Astrocyte (in vitro differentiated cells and primary cell): Measurements from ENCODE around the gene PPP1R13B. TPM values are rescaled to one million over a fixed set of nuclear protein-coding genes. Genes with fewer than 3 reads are reported as not detected.

ENCODE experiments used
- DNase-seq: peaks from one replicate; pipeline ENCODE4 v3.0.0-alpha.2; 2010; ENCODE audit warnings: low read depth
- FAIRE-seq: peaks from 2 replicates; lab custom pipeline; 2011; peaks lifted over from hg19 to GRCh38; lab: Jason Lieb, UNC
- H2AFZ ChIP-seq: 2 replicates; pipeline ENCODE4 v1.6.0; 2012; ENCODE audit warnings: low read depth, low read length, inconsistent platforms
- H3K27ac ChIP-seq: 2 replicates; pipeline ENCODE4 v1.5.1; 2011; ENCODE audit warnings: low read depth, low read length, inconsistent platforms
- H3K27me3 ChIP-seq: 2 replicates; pipeline ENCODE4 v1.6.0; 2011; ENCODE audit warnings: low read length, inconsistent platforms; ENCODE audit not compliant: insufficient read depth
- H3K36me3 ChIP-seq: 2 replicates; pipeline ENCODE4 v1.5.1; 2011; ENCODE audit warnings: low read length, inconsistent platforms; ENCODE audit not compliant: insufficient read depth
- H3K4me1 ChIP-seq: 2 replicates; pipeline ENCODE4 v1.5.1; 2011; ENCODE audit warnings: low read length, inconsistent platforms; ENCODE audit not compliant: insufficient read depth
- H3K4me2 ChIP-seq: 2 replicates; pipeline ENCODE4 v1.6.0; 2012; ENCODE audit warnings: low read length, inconsistent platforms
- H3K4me3 ChIP-seq: 2 replicates; pipeline ENCODE4 v1.5.1; 2011; ENCODE audit warnings: low read depth, mild to moderate bottlenecking, low read length, inconsistent platforms; ENCODE audit not compliant: insufficient read depth
- H3K79me2 ChIP-seq: 2 replicates; pipeline ENCODE4 v1.6.0; 2012; ENCODE audit warnings: mild to moderate bottlenecking, low read length, inconsistent platforms; ENCODE audit not compliant: insufficient read depth
- H3K9ac ChIP-seq: 2 replicates; pipeline ENCODE4 v1.6.0; 2012; ENCODE audit warnings: mild to moderate bottlenecking, low read length, inconsistent platforms
- H3K9me3 ChIP-seq: 2 replicates; pipeline ENCODE4 v1.5.1; 2012; ENCODE audit warnings: low read depth, mild to moderate bottlenecking, low read length, inconsistent platforms; ENCODE audit not compliant: insufficient read depth
- H4K20me1 ChIP-seq: 2 replicates; pipeline ENCODE4 v1.6.0; 2012; ENCODE audit warnings: low read length, inconsistent platforms; ENCODE audit not compliant: insufficient read depth
- H3K27ac Mint-ChIP-seq: one replicate; pipeline ENCODE4 v1.8.0; 2021; ENCODE audit warnings: mild to moderate bottlenecking, mixed read lengths; ENCODE audit not compliant: unreplicated experiment
- H3K27me3 Mint-ChIP-seq: one replicate; pipeline ENCODE4 v1.8.0; 2021; ENCODE audit warnings: low read depth, mixed read lengths; ENCODE audit not compliant: unreplicated experiment
- H3K36me3 Mint-ChIP-seq: one replicate; pipeline ENCODE4 v1.8.0; 2021; ENCODE audit warnings: low read depth, mixed read lengths; ENCODE audit not compliant: unreplicated experiment
- H3K4me1 Mint-ChIP-seq: one replicate; pipeline ENCODE4 v1.8.0; 2021; ENCODE audit warnings: low read depth, mixed read lengths; ENCODE audit not compliant: unreplicated experiment
- H3K4me3 Mint-ChIP-seq: one replicate; pipeline ENCODE4 v1.8.0; 2021; ENCODE audit warnings: mild to moderate bottlenecking, moderate library complexity, mixed read lengths; ENCODE audit not compliant: unreplicated experiment
- H3K9me3 Mint-ChIP-seq: one replicate; pipeline ENCODE4 v1.8.0; 2021; ENCODE audit warnings: mild to moderate bottlenecking, mixed read lengths; ENCODE audit not compliant: unreplicated experiment
- EZH2 ChIP-seq: IDR thresholded peaks from 2 replicates; pipeline ENCODE4 v1.6.1; 2012; ENCODE audit warnings: mild to moderate bottlenecking, low read length, inconsistent platforms; ENCODE audit not compliant: insufficient read depth
- total RNA-seq: library from RNA; stranded (reverse); gene quantifications from 2 replicates; pipeline ENCODE4 v1.2.1, GENCODE V29; 2021
- TF ChIP-seq, protein P1 (sequence below): IDR thresholded peaks from 2 replicates; pipeline ENCODE4 v1.5.1; 2011; ENCODE audit warnings: low read depth, mild to moderate bottlenecking, inconsistent platforms, low read length, moderate library complexity; ENCODE audit not compliant: insufficient read depth

The PPP1R13B gene
- total RNA-seq, 1 donor from 2014 or later = 7.0 TPM

DNA sequence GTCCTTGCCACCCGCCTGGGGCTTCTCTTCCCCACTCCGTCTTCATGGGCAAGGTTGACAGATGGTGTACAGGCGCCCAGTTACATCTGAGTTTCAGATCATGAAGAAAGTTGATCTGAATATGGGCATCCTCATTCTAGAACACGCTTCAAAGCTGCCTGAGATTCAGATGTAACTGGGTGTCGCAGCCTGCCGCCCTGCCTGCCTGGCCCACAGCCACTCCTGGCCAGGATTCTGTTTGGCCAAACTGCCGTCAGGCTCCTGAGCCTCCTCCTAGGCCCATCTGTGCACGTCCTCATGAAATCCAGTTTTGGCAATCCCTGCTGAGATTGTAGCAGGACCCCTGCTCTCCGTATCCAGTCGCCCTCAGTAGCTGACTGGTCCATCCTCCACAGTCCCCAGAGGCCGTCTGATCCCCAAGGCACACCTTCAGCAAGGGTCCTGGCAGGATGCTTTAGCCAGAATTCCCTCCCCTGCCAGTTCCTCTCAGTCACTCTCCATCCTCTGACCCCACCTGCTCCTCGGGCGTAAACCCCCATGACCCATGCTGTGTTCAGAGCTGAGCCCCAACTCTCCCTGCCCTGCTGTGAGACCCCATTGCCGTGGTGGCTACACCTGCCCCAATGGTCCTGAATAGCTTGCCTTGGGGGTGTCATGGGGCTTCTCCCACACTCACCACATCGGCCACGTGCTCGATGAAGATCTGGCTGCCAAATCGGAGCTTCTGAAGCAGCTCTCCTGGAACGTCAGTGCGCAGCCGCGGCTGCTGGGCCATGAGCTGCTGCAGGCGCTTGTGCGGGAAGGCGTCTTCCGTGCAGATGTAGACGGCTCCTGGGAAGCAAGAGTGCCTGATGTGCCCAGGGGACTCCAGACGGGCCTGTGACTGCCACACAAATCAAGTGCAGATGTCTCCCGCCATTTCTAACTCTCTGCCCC, 144.6 kb downstream of the PPP1R13B start:
- no peak overlapping the region for H3K9ac ChIP-seq
- H3K79me2 ChIP-seq = peaks cover 24% of the 10 kb centered on the region
- no peak overlapping the region for H3K27ac ChIP-seq
- no peak overlapping the region for H3K4me3 ChIP-seq
- no peaks in the 10 kb centered on the region for H3K9me3 ChIP-seq
- FAIRE-seq (no peak), DNase-seq (no peak)
- no peak overlapping the region for H3K4me2 ChIP-seq
- TF ChIP-seq, protein P1, sequence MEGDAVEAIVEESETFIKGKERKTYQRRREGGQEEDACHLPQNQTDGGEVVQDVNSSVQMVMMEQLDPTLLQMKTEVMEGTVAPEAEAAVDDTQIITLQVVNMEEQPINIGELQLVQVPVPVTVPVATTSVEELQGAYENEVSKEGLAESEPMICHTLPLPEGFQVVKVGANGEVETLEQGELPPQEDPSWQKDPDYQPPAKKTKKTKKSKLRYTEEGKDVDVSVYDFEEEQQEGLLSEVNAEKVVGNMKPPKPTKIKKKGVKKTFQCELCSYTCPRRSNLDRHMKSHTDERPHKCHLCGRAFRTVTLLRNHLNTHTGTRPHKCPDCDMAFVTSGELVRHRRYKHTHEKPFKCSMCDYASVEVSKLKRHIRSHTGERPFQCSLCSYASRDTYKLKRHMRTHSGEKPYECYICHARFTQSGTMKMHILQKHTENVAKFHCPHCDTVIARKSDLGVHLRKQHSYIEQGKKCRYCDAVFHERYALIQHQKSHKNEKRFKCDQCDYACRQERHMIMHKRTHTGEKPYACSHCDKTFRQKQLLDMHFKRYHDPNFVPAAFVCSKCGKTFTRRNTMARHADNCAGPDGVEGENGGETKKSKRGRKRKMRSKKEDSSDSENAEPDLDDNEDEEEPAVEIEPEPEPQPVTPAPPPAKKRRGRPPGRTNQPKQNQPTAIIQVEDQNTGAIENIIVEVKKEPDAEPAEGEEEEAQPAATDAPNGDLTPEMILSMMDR = no peak
- no peak for TF ChIP-seq EZH2
- peaks cover 63% of the 10 kb centered on the region for H4K20me1 ChIP-seq
- H3K27me3 ChIP-seq = no peaks in the 10 kb centered on the region
- Mint-ChIP-seq H3K4me3 (no peak overlapping the region), H3K36me3 (peaks cover 3% of the 10 kb centered on the region), H3K9me3 (no peaks in the 10 kb centered on the region), H3K27ac (no peak overlapping the region), H3K4me1 (no peaks in the 10 kb centered on the region), H3K27me3 (no peaks in the 10 kb centered on the region)
- no peak overlapping the region for H2AFZ ChIP-seq
- peaks cover 7% of the 10 kb centered on the region for H3K36me3 ChIP-seq
- peaks cover 6% of the 10 kb centered on the region for H3K4me1 ChIP-seq

DNA sequence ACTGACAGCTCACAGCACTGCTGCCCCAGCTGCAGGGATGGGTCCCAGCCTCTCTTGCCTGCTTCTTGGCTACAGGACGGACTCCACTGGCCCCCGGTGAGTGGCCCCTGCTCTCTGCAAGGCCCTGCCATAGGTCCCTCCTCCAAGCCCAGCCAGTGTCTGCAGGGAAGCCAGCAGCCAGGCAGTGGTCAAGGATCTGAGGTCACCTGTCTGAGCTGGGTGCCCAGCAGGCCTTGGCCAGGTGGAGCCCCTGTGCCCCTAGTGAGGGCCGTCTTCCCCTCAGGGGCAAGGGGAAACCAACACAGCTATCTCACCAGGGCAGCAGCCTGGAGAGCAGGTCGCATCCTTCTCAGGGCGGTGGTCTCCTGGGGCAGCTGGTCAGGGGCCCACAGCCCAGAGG, 145.3 kb downstream of the PPP1R13B start:
- H3K79me2 ChIP-seq = peaks cover 31% of the 10 kb centered on the region
- H2AFZ ChIP-seq = no peak overlapping the region
- H3K27ac ChIP-seq = no peak overlapping the region
- no peak overlapping the region for H3K4me2 ChIP-seq
- H3K36me3 ChIP-seq = peaks cover 9% of the 10 kb centered on the region
- DNase-seq = no peak
- Mint-ChIP-seq H3K4me1 (peaks cover 4% of the 10 kb centered on the region), H3K36me3 (peaks cover 3% of the 10 kb centered on the region), H3K4me3 (no peak overlapping the region), H3K9me3 (no peaks in the 10 kb centered on the region), H3K27ac (no peak overlapping the region), H3K27me3 (no peaks in the 10 kb centered on the region)
- no peak overlapping the region for H3K4me3 ChIP-seq
- H3K9ac ChIP-seq = no peak overlapping the region
- no peaks in the 10 kb centered on the region for H3K27me3 ChIP-seq
- FAIRE-seq = no peak
- TF ChIP-seq, protein P1 = no peak
- TF ChIP-seq EZH2 = no peak
- peaks cover 70% of the 10 kb centered on the region for H4K20me1 ChIP-seq
- H3K4me1 ChIP-seq = peaks cover 7% of the 10 kb centered on the region
- H3K9me3 ChIP-seq = no peaks in the 10 kb centered on the region
